ENCODE results near the gene NTNG2.

- no peak for TF ChIP-seq CTCF (IDR thresholded peaks at IDR 0.05)
- TF ChIP-seq POLR2A (IDR thresholded peaks at IDR 0.05): no peak
Observed at GRCh38 chr9:132239999-132240840, 78.4 kb downstream of the NTNG2 start.
